Prostate gland (tissue), 2 donors: ENCODE results near the gene HTR1E. TPM values are rescaled to one million over a fixed set of nuclear protein-coding genes. Genes with fewer than 3 reads are reported as not detected.

Experiments
- DNase-seq: peaks from one replicate; pipeline ENCODE4 v3.0.0-alpha.2; 2019; ENCODE audit warnings: low spot score
- H3K27ac ChIP-seq, 2 donors: fragments of 200-600 bp; sonication (generic); 2 replicates each; pipeline ENCODE4 v1.5.1; 2017 to 2019
- H3K27me3 ChIP-seq: fragments of 200-600 bp; sonication (generic); replicated peaks from 2 replicates; pipeline ENCODE4 v1.5.1; 2019; ENCODE audit not compliant: insufficient read depth
- H3K36me3 ChIP-seq, 2 donors: fragments of 200-600 bp; sonication (generic); 1 replicate in 1 of 2; 2 replicates in 1 of 2; pipeline versions ENCODE4 v1.5.1 to v1.8.1; 2017 to 2019
- H3K4me1 ChIP-seq: fragments of 200-600 bp; sonication (generic); replicated peaks from 2 replicates; pipeline ENCODE4 v1.5.1; 2019
- H3K4me3 ChIP-seq, 2 donors: fragments of 200-600 bp; sonication (generic); 2 replicates each; pipeline ENCODE4 v1.5.1; 2017 to 2019
- H3K9me3 ChIP-seq: fragments of 200-600 bp; sonication (generic); 2 replicates; pipeline ENCODE4 v1.5.1; 2017
- CTCF ChIP-seq, 4 experiments: fragments of 200-600 bp in 2 of 4; fragments of 450-650 bp in 2 of 4; sonication (generic) in 2 of 4; IDR thresholded peaks; 1 replicate in 3 of 4; 2 replicates in 1 of 4; pipeline ENCODE4 v1.5.1; 2016 to 2019; ENCODE audit warnings: antibody characterized with exemption in 4 of 4, mild to moderate bottlenecking in 2 of 4, moderate library complexity in 2 of 4
- POLR2A ChIP-seq: fragments of 450-650 bp; IDR thresholded peaks from one replicate; pipeline ENCODE4 v1.6.1; 2016; ENCODE audit warnings: antibody characterized with exemption, mild to moderate bottlenecking
- POLR2AphosphoS5 ChIP-seq: sonication (generic); formaldehyde crosslinking; IDR thresholded peaks from one replicate; pipeline ENCODE4 v1.6.1; 2017; ENCODE audit warnings: antibody characterized with exemption
- WGBS: methylation state at CpG from one replicate; pipeline ENCODE4 v1.1.5; 2018; 5-methylcytosine and 5-hydroxymethylcytosine counted together
- intact Hi-C: fragments of 100-400 bp; cut with DNase I; formaldehyde crosslinking; loops from one replicate; pipeline ENCODE4 v1.14.2; 2022
- total RNA-seq, 2 donors: library from RNA; depleted of rRNA; stranded (reverse); fragments of >200 nt; gene quantifications; one replicate each; pipeline ENCODE4 v1.1.0, GENCODE V29; 2016

The HTR1E gene
- total RNA-seq, 2 donors from 2014 or later, result not detected

GRCh38 chr6:86963352-86963751 lies 26.0 kb downstream of the HTR1E start:
- intact Hi-C loops, result no loop called here
- Histone ChIP-seq H3K27me3 (no peaks in the 10 kb centered on the region), H3K4me3 (no peak overlapping the region), H3K36me3 (no peaks in the 10 kb centered on the region), H3K4me1 (no peaks in the 10 kb centered on the region), H3K27ac (no peak overlapping the region), H3K9me3 (no peaks in the 10 kb centered on the region)
- 94% methylated on average over 2 of the region's 2 CpGs for WGBS
- TF ChIP-seq POLR2A, result no peak
- no peak for DNase-seq

- no peak for DNase-seq
- no peaks in the 10 kb centered on the region for H3K9me3 ChIP-seq
- no peaks in the 10 kb centered on the region for H3K4me1 ChIP-seq
- no peak overlapping the region for H3K27ac ChIP-seq
- TF ChIP-seq POLR2A (no peak), CTCF (IDR thresholded peaks at IDR 0.05) (no peak), POLR2AphosphoS5 (no peak)
- WGBS, result 94% methylated on average over 4 of the region's 4 CpGs
- no peaks in the 10 kb centered on the region for H3K36me3 ChIP-seq
- intact Hi-C loops, result no loop called here
- no peaks in the 10 kb centered on the region for H3K27me3 ChIP-seq
- no peak overlapping the region for H3K4me3 ChIP-seq
Observed at GRCh38 chr6:86964029-86964579, 26.8 kb downstream of the HTR1E start.

GRCh38 chr6:86966271-86966670 lies 28.9 kb downstream of the HTR1E start:
- Histone ChIP-seq H3K36me3 (no peaks in the 10 kb centered on the region), H3K27ac (no peak overlapping the region), H3K27me3 (no peaks in the 10 kb centered on the region), H3K4me3 (no peak overlapping the region), H3K9me3 (no peaks in the 10 kb centered on the region), H3K4me1 (no peaks in the 10 kb centered on the region)
- TF ChIP-seq POLR2A (no peak), CTCF (IDR thresholded peaks at IDR 0.05) (no peak), POLR2AphosphoS5 (no peak)
- 89% methylated on average over 1 of the region's 1 CpG for WGBS
- intact Hi-C loops, result no loop called here
- DNase-seq, result no peak

GRCh38 chr6:86969573-86969972 lies 32.2 kb downstream of the HTR1E start:
- Histone ChIP-seq H3K27me3 (no peaks in the 10 kb centered on the region), H3K36me3 (no peaks in the 10 kb centered on the region), H3K9me3 (no peaks in the 10 kb centered on the region), H3K4me1 (no peaks in the 10 kb centered on the region), H3K27ac (no peak overlapping the region), H3K4me3 (no peak overlapping the region)
- intact Hi-C loops, result no loop called here
- TF ChIP-seq CTCF (IDR thresholded peaks at IDR 0.05) (no peak), POLR2AphosphoS5 (no peak), POLR2A (no peak)
- DNase-seq, result no peak
- WGBS, result 85% methylated on average over 4 of the region's 4 CpGs

- no peak for TF ChIP-seq POLR2A
- no peak for TF ChIP-seq CTCF (IDR thresholded peaks at IDR 0.05)
- no peak for TF ChIP-seq POLR2AphosphoS5
- Histone ChIP-seq H3K36me3 (no peaks in the 10 kb centered on the region), H3K4me1 (no peaks in the 10 kb centered on the region), H3K9me3 (no peaks in the 10 kb centered on the region), H3K4me3 (no peak overlapping the region), H3K27ac (no peak overlapping the region), H3K27me3 (no peaks in the 10 kb centered on the region)
- no peak for DNase-seq
- WGBS, result 76% methylated on average over 2 of the region's 2 CpGs
- intact Hi-C loops, result no loop called here
Observed at GRCh38 chr6:86973088-86973487, 35.8 kb downstream of the HTR1E start.
